Suprapubic skin (tissue), 4 donors: Measurements from ENCODE around the gene NOTCH4. TPM values are rescaled to one million over a fixed set of nuclear protein-coding genes. Genes with fewer than 3 reads are reported as not detected.
A peak's percentile ranks its signal among the peaks of the same experiment; 100 is the strongest.

Experiments
- DNase-seq, 2 donors: peaks; one replicate each; pipeline ENCODE4 v3.0.0-alpha.2; 2019; ENCODE audit warnings: low spot score in 2 of 2
- H3K27ac ChIP-seq: fragments of 200-600 bp; sonication (generic); one replicate; pipeline ENCODE4 v1.5.1; 2019
- H3K27me3 ChIP-seq: fragments of 200-600 bp; sonication (generic); one replicate; pipeline ENCODE4 v1.5.1; 2019
- H3K36me3 ChIP-seq: fragments of 200-600 bp; sonication (generic); one replicate; pipeline ENCODE4 v1.5.1; 2019
- H3K4me1 ChIP-seq: fragments of 200-600 bp; sonication (generic); one replicate; pipeline ENCODE4 v1.5.1; 2019
- H3K4me3 ChIP-seq: fragments of 200-600 bp; sonication (generic); one replicate; pipeline ENCODE4 v1.5.1; 2019; ENCODE audit warnings: mild to moderate bottlenecking
- H3K9me3 ChIP-seq: fragments of 200-600 bp; sonication (generic); one replicate; pipeline ENCODE4 v1.5.1; 2019
- EP300 ChIP-seq: sonication (generic); formaldehyde crosslinking; IDR thresholded peaks from one replicate; pipeline ENCODE4 v1.6.1; 2017; ENCODE audit warnings: antibody characterized with exemption
- POLR2A ChIP-seq, 2 donors: fragments of 450-650 bp; IDR thresholded peaks; one replicate each; pipeline ENCODE4 v1.6.1; 2017; ENCODE audit warnings: antibody characterized with exemption in 2 of 2, mild to moderate bottlenecking in 2 of 2, moderate library complexity in 2 of 2
- POLR2AphosphoS5 ChIP-seq, 3 donors: sonication (generic); formaldehyde crosslinking; IDR thresholded peaks; one replicate each; pipeline ENCODE4 v1.6.1; 2017; ENCODE audit warnings: antibody characterized with exemption in 3 of 3
- WGBS: methylation state at CpG from one replicate; pipeline ENCODE4 v1.1.5; 2018; 5-methylcytosine and 5-hydroxymethylcytosine counted together
- total RNA-seq, 4 donors: library from RNA; depleted of rRNA; stranded (reverse); fragments of >200 nt; gene quantifications; one replicate each; pipeline ENCODE4 v1.1.0, GENCODE V29; 2016
- TF ChIP-seq, protein P1 (sequence below), 2 donors: fragments of 200-600 bp in 1 of 2; fragments of 450-650 bp in 1 of 2; sonication (generic) in 1 of 2; IDR thresholded peaks; one replicate each; pipeline ENCODE4 v1.5.1; 2016 to 2019; ENCODE audit warnings: antibody characterized with exemption in 2 of 2, mild to moderate bottlenecking in 1 of 2, moderate library complexity in 1 of 2

NOTCH4 gene
- total RNA-seq, 4 donors from 2014 or later = 5.3 to 22.0 (median 10.2) TPM

DNA sequence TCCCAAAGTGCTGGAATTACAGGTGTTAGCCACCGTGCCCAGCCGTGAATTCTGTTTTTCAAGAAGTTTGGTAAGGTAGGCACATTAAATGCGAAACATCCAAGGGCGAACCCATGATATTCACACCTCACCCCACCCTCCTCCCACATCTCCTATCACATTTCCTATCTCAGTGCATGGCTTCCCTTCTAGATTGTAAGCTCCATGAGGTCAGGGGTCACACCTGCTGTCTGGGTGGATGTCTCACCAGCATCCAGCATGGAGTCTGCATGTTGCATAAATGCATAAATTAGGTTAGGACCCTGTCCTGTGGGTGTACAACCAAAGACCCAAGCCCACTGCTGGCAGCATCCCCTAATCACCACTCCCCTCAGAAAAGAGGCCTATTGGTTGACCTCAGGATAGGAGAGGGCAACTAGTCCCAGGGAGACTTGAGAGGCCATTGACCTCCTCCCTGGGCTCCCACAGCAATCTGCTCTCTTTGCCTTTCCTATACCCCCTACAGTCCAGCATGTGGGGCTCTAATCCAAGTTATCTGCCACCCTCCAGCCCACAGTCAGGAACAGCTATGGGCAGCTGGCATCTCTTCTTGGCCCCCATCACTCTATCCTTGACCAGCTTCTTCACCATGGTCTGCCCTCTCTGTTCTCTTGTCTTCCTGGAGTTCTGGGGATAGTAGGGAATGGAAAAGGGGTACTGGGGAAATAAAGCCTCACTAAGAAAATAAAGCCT lies 76.3 kb downstream of the NOTCH4 start:
- Histone ChIP-seq H3K4me3 (peak overlapping the region; percentile 49), H3K27ac (no peak overlapping the region), H3K36me3 (no peaks in the 10 kb centered on the region), H3K27me3 (no peaks in the 10 kb centered on the region), H3K4me1 (peaks cover 23% of the 10 kb centered on the region), H3K9me3 (no peaks in the 10 kb centered on the region)
- TF ChIP-seq EP300 (no peak), POLR2A (IDR thresholded peaks at IDR 0.05) (no peak), POLR2AphosphoS5 (IDR thresholded peaks at IDR 0.05) (no peak)
- TF ChIP-seq, protein P1, sequence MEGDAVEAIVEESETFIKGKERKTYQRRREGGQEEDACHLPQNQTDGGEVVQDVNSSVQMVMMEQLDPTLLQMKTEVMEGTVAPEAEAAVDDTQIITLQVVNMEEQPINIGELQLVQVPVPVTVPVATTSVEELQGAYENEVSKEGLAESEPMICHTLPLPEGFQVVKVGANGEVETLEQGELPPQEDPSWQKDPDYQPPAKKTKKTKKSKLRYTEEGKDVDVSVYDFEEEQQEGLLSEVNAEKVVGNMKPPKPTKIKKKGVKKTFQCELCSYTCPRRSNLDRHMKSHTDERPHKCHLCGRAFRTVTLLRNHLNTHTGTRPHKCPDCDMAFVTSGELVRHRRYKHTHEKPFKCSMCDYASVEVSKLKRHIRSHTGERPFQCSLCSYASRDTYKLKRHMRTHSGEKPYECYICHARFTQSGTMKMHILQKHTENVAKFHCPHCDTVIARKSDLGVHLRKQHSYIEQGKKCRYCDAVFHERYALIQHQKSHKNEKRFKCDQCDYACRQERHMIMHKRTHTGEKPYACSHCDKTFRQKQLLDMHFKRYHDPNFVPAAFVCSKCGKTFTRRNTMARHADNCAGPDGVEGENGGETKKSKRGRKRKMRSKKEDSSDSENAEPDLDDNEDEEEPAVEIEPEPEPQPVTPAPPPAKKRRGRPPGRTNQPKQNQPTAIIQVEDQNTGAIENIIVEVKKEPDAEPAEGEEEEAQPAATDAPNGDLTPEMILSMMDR (IDR thresholded peaks at IDR 0.05) = no peak
- WGBS = 81% methylated on average over 4 of the region's 4 CpGs
- DNase-seq = no peak

DNA sequence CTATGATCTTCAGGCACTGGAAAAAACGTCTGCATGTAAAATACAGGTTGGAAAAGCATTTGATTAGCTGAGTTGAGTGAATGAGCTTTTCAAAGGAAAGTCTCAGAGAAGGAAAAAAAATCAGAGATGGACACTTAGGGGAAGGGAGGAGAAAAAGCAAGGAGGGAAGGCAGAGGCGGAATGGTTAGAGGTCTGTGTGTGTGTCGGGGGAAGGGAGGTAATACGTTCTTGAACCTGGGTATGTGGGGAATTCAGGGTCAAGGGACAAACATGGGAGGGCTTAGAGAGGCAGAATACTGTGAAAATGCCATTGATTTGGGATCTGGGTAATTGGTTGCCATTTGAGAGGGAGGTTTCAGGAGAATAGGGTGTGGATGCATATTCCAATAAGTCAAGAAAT lies 77.2 kb downstream of the NOTCH4 start:
- Histone ChIP-seq H3K27ac (no peak overlapping the region), H3K36me3 (no peaks in the 10 kb centered on the region), H3K4me3 (no peak overlapping the region), H3K27me3 (no peaks in the 10 kb centered on the region), H3K4me1 (peaks cover 14% of the 10 kb centered on the region), H3K9me3 (no peaks in the 10 kb centered on the region)
- no peak for DNase-seq
- no peak for TF ChIP-seq POLR2AphosphoS5 (IDR thresholded peaks at IDR 0.05)
- TF ChIP-seq, protein P1 (IDR thresholded peaks at IDR 0.05) = no peak
- no peak for TF ChIP-seq EP300
- no peak for TF ChIP-seq POLR2A (IDR thresholded peaks at IDR 0.05)
- WGBS = 53% methylated on average over 4 of the region's 4 CpGs

DNA sequence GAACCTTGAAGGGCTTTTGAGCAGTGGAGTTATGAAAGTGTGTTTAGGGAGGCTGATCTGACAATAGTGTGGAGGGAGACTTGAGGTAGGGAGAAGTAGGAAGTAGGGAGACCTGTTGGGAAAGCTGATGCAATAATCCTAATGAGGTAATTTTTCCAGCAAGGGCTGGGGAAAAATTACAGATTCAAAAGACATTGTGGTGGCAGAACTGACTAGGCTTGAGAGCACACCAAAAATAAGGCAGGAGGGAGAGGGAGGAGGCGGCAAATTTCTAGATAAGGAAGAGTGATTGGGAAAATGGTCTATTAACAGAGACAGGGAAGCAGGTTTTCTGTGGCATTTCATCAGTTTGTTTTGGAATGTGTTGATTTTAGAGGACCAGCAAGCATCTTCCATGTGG lies 77.6 kb downstream of the NOTCH4 start:
- no peak for DNase-seq
- Histone ChIP-seq H3K36me3 (no peaks in the 10 kb centered on the region), H3K27me3 (no peaks in the 10 kb centered on the region), H3K4me3 (no peak overlapping the region), H3K27ac (no peak overlapping the region), H3K4me1 (peaks cover 11% of the 10 kb centered on the region), H3K9me3 (no peaks in the 10 kb centered on the region)
- no peak for TF ChIP-seq POLR2A (IDR thresholded peaks at IDR 0.05)
- no peak for TF ChIP-seq POLR2AphosphoS5 (IDR thresholded peaks at IDR 0.05)
- TF ChIP-seq, protein P1 (IDR thresholded peaks at IDR 0.05) = no peak
- no peak for TF ChIP-seq EP300
- 81% methylated on average over 1 of the region's 1 CpG for WGBS

Other genes with a start within 250 kb of the NOTCH4 start
- gene C4A, start 242.0 kb downstream of the NOTCH4 start, total RNA-seq = 10 to 100 TPM in 1 of 4 donors, 1 to 10 TPM in 3; 4.0 to 10.2 (median 5.3) TPM
- gene C4B, start 209.3 kb downstream of the NOTCH4 start, total RNA-seq = 1 to 10 TPM; 1.3 to 9.4 (median 5.1) TPM
- 1 to 10 TPM in 1 of 4 donors, under 1 TPM in 1, not detected in 2; 0.39 to 2.3 TPM for gene CYP21A2, start 185.7 kb downstream of the NOTCH4 start, total RNA-seq
- gene TNXB, start 114.7 kb downstream of the NOTCH4 start, total RNA-seq = 10 to 100 TPM; 25.7 to 52.5 (median 40.2) TPM
- gene ATF6B, start 95.8 kb downstream of the NOTCH4 start, total RNA-seq = 100 to 1,000 TPM in 1 of 4 donors, 10 to 100 TPM in 3; 55.8 to 161 (median 74.0) TPM
- gene FKBPL, start 93.8 kb downstream of the NOTCH4 start, total RNA-seq = 10 to 100 TPM in 1 of 4 donors, 1 to 10 TPM in 3; 3.5 to 10.6 (median 5.6) TPM
- 1 to 10 TPM in 1 of 4 donors, under 1 TPM in 3; 0.42 to 2.1 (median 0.45) TPM for gene PRRT1, start 72.1 kb downstream of the NOTCH4 start, total RNA-seq
- gene PPT2, start 69.9 kb downstream of the NOTCH4 start, total RNA-seq = 100 to 1,000 TPM in 1 of 4 donors, 10 to 100 TPM in 3; 42.8 to 183 (median 72.2) TPM
- gene EGFL8, start 59.5 kb downstream of the NOTCH4 start, total RNA-seq = 10 to 100 TPM in 3 of 4 donors, 1 to 10 TPM in 1; 7.3 to 66.5 (median 15.4) TPM
- gene AGPAT1, start 48.0 kb downstream of the NOTCH4 start, total RNA-seq = 10 to 100 TPM; 30.4 to 68.9 (median 42.6) TPM
- gene RNF5, start 45.7 kb downstream of the NOTCH4 start, total RNA-seq = 10 to 100 TPM; 55.7 to 73.0 (median 63.4) TPM
- 1 to 10 TPM in 3 of 4 donors, not detected in 1; 1.5 to 9.9 (median 4.8) TPM for gene AGER, start 39.8 kb downstream of the NOTCH4 start, total RNA-seq
- gene PBX2, start 33.9 kb downstream of the NOTCH4 start, total RNA-seq = 10 to 100 TPM; 51.0 to 84.7 (median 63.8) TPM
- 1 to 10 TPM; 4.8 to 5.5 (median 5.1) TPM for gene GPSM3, start 31.4 kb downstream of the NOTCH4 start, total RNA-seq
- not detected for gene TSBP1, start 147.8 kb upstream of the NOTCH4 start, total RNA-seq
- gene BTNL2, start 183.1 kb upstream of the NOTCH4 start, total RNA-seq = not detected
- 100 to 1,000 TPM; 126 to 261 (median 220) TPM for gene HLA-DRA, start 215.8 kb upstream of the NOTCH4 start, total RNA-seq